ENCODE results near the gene DNAH1. TPM values are rescaled to one million over a fixed set of nuclear protein-coding genes. Genes with fewer than 3 reads are reported as not detected.

Gene DNAH1
- total RNA-seq, 1 experiment from 2014 or later: 5.9 TPM

DNA sequence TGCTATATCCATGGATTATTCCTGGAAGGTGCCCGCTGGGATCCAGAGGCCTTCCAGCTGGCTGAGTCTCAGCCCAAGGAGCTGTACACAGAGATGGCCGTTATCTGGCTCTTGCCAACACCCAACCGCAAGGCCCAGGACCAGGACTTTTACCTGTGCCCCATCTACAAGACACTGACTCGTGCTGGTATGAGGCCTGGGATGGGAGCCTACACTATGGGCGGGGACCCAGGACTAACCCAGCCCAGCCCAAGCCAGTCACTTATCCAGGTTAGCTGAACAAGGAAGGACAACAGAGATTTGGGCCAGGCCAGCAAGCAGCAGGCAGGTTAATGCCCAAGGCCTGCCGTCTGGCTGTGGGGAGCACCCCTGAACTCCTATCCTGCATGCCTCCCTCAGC lies 83.5 kb downstream of the DNAH1 start:
- no peak for DNase-seq
- TF ChIP-seq, protein P1, sequence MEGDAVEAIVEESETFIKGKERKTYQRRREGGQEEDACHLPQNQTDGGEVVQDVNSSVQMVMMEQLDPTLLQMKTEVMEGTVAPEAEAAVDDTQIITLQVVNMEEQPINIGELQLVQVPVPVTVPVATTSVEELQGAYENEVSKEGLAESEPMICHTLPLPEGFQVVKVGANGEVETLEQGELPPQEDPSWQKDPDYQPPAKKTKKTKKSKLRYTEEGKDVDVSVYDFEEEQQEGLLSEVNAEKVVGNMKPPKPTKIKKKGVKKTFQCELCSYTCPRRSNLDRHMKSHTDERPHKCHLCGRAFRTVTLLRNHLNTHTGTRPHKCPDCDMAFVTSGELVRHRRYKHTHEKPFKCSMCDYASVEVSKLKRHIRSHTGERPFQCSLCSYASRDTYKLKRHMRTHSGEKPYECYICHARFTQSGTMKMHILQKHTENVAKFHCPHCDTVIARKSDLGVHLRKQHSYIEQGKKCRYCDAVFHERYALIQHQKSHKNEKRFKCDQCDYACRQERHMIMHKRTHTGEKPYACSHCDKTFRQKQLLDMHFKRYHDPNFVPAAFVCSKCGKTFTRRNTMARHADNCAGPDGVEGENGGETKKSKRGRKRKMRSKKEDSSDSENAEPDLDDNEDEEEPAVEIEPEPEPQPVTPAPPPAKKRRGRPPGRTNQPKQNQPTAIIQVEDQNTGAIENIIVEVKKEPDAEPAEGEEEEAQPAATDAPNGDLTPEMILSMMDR (conservative IDR thresholded peaks at IDR 0.05): no peak
- TF ChIP-seq EZH2 (IDR thresholded peaks at IDR 0.05; ENCODE audit: low read depth): no peak
- POLR2A ChIA-PET (ENCODE audit: unreplicated experiment): no interaction called here
- Histone ChIP-seq H3K4me2 (no peak overlapping the region), H3K36me3 (ENCODE audit: low read depth) (no peaks in the 10 kb centered on the region), H3K27me3 (ENCODE audit: insufficient read depth, low read depth) (no peaks in the 10 kb centered on the region), H3K9me2 (ENCODE audit: insufficient read depth) (no peaks in the 10 kb centered on the region), H3K79me2 (ENCODE audit: low read depth) (no peaks in the 10 kb centered on the region), H3K9me3 (ENCODE audit: insufficient read depth, low read depth) (no peaks in the 10 kb centered on the region), H3K4me1 (replicated peaks; ENCODE audit: insufficient read depth) (no peaks in the 10 kb centered on the region), H4K20me1 (ENCODE audit: insufficient read depth) (no peaks in the 10 kb centered on the region), H3F3A (ENCODE audit: insufficient read depth, low read depth) (peaks cover 4% of the 10 kb centered on the region; the same call in 1 of the 2 replicates), H3K4me3 (no peak overlapping the region), H3K27ac (no peak overlapping the region), H2AFZ (no peak overlapping the region)
- intact Hi-C loops (cut with micrococcal nuclease; ENCODE audit: unreplicated experiment): no loop called here
- no TSS peak for BruUV-seq (replicated peaks)
- CTCF ChIA-PET: no interaction called here

- TF ChIP-seq, protein P1 (conservative IDR thresholded peaks at IDR 0.05): no peak
- TF ChIP-seq EZH2 (IDR thresholded peaks at IDR 0.05; ENCODE audit: low read depth): no peak
- ChIA-PET CTCF (no interaction called here), POLR2A (ENCODE audit: unreplicated experiment) (no interaction called here)
- Histone ChIP-seq H3K9me2 (ENCODE audit: insufficient read depth) (no peaks in the 10 kb centered on the region), H4K20me1 (ENCODE audit: insufficient read depth) (no peaks in the 10 kb centered on the region), H3K4me1 (replicated peaks; ENCODE audit: insufficient read depth) (no peaks in the 10 kb centered on the region), H3K27me3 (ENCODE audit: insufficient read depth, low read depth) (no peaks in the 10 kb centered on the region), H2AFZ (no peak overlapping the region), H3K4me2 (no peak overlapping the region), H3K9me3 (ENCODE audit: insufficient read depth, low read depth) (no peaks in the 10 kb centered on the region), H3K27ac (no peak overlapping the region), H3K4me3 (no peak overlapping the region), H3K79me2 (ENCODE audit: low read depth) (no peaks in the 10 kb centered on the region), H3F3A (ENCODE audit: insufficient read depth, low read depth) (peaks cover 4% of the 10 kb centered on the region; the same call in 1 of the 2 replicates), H3K36me3 (ENCODE audit: low read depth) (no peaks in the 10 kb centered on the region; the same call in 1 of the 2 replicates)
- no TSS peak for BruUV-seq (replicated peaks)
- intact Hi-C loops (cut with micrococcal nuclease; ENCODE audit: unreplicated experiment): no loop called here
- no peak for DNase-seq
Observed at GRCh38 chr3:52400275-52400793, 84.2 kb downstream of the DNAH1 start.

DNA sequence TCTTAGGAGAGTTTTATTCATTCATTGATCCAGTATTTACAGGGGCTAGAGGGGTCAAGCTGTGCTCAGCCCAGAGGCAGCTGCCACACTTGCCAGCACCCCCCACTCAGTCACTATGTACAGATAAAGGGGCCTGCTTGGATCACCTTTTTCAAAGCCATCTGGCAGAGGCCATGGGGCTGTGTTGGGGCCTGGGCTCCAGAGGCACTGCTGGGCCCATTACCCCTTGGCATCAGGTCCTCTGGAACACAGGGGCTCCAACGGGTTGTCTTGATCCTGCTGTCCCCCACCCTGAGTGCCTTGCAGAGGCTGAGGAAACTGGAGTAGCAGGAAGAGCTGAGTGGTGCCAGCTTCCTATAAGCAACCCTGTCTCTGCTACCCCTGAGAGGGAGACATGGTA lies 84.9 kb downstream of the DNAH1 start:
- H3K4me1 ChIP-seq (replicated peaks; ENCODE audit: insufficient read depth): no peaks in the 10 kb centered on the region
- BruUV-seq (replicated peaks): no TSS peak
- H4K20me1 ChIP-seq (ENCODE audit: insufficient read depth): no peaks in the 10 kb centered on the region
- no peaks in the 10 kb centered on the region for H3K9me3 ChIP-seq (ENCODE audit: insufficient read depth, low read depth)
- no peak overlapping the region for H3K4me2 ChIP-seq
- no peak for DNase-seq
- intact Hi-C loops (cut with micrococcal nuclease; ENCODE audit: unreplicated experiment): no loop called here
- H3K79me2 ChIP-seq (ENCODE audit: low read depth): no peaks in the 10 kb centered on the region
- TF ChIP-seq, protein P1 (conservative IDR thresholded peaks at IDR 0.05): no peak
- TF ChIP-seq EZH2 (IDR thresholded peaks at IDR 0.05; ENCODE audit: low read depth): no peak
- H3K27ac ChIP-seq: no peak overlapping the region
- ChIA-PET POLR2A (ENCODE audit: unreplicated experiment) (no interaction called here), CTCF (no interaction called here)
- no peaks in the 10 kb centered on the region; the same call in 1 of the 2 replicates for H3K36me3 ChIP-seq (ENCODE audit: low read depth)
- no peak overlapping the region for H3K4me3 ChIP-seq
- H3K27me3 ChIP-seq (ENCODE audit: insufficient read depth, low read depth): no peaks in the 10 kb centered on the region
- H3F3A ChIP-seq (ENCODE audit: insufficient read depth, low read depth): peaks cover 4% of the 10 kb centered on the region; the same call in 1 of the 2 replicates
- no peak overlapping the region for H2AFZ ChIP-seq
- H3K9me2 ChIP-seq (ENCODE audit: insufficient read depth): no peaks in the 10 kb centered on the region

All from PC-9 (cell line).